GM19099 (cell line): Measurements from ENCODE around the gene ITGB2.

Experiments
- POLR2A ChIP-seq: IDR thresholded peaks from 3 replicates; pipeline ENCODE4 v1.6.1; 2011; ENCODE audit warnings: low read depth; ENCODE audit not compliant: insufficient read length; ENCODE audit errors: extremely low read depth

The ITGB2 gene

DNA sequence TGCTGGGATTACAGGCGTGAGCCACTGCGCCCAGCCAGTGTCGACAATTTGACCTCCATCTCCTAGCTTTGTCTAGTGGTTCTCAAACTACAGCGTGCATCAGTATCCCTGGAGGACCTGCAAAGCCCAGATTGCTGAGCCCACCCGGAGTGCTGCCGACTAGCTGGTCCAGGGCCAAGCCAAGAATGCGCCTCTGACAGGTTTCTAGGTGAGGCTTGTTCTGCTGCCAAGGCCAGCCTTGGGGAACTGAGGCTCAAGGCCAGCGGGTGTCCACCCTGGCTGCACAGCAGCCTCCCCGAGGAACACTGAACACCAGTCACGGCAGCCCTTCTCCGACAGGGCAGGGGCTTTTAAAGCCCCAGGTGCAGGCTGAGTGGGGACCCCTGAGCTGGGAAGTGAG, 37.4 kb downstream of the ITGB2 start:
- TF ChIP-seq POLR2A: no peak

DNA sequence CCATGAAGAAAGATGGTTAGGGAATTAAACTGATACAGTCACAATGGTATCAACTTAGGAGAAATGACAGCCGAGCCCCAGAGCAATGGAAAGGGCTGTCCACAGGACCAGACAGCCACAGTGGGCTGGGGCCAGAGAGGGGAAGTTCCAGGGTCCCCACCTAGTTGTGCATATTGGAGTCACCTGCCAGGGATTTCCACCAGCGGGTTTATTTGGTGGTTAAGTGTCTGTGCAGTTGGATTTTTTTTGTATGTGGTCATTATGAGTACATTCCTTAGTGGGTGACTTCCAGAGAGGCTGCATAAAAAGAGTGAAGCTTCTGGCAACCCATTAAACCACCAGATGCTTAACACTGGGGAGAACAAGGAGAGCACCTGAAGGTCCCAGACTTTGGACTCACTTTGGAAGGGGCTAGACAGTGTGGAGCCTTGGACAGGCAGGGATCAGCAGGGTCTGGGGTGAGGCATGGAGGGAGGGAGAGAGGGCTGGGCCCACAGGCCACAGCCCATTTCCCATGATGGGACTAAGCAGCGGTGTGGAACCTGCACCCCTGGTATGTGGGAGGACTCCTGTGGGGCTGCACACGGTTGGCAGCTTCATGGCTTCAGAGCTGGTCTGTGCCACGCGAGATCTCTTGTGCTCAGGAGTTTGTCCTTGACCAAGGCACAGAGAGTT, 39.4 kb downstream of the ITGB2 start:
- TF ChIP-seq POLR2A: peak; percentile 10

DNA sequence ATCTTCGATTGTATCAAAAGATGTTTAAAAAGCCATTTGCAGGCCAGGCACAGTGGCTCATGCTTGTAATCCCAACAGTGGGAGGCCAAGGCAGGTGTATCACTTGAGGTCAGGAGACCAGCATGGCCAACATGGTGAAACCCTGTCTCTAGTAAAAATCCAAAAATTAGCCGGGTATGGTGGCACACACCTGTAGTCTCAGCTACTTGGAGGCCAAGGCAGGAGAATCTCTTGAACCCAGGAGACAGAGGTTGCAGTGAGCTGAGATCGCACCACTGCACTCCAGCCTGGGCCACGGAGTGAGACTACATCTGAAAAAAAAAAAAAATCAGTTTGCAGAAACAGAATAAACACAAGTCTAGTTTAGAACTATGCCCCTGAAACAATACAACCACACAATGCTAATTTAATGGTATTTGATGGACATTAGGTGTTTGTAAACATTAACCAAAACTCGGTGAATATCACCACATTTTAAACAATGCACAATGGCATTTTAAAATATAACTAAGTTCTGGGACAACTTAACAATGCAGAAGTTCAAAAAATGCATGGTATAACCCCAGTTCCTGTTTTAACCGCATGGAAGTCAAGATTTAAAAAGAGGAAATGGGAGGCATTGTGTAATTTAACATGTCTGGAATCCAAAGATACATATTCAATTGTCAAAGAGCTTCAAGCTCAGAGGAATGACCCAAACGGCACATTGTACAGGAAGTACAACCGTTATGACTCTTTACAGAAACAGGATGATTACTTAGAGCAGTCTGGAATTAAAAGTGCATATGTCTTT, 40.1 kb downstream of the ITGB2 start:
- no peak for TF ChIP-seq POLR2A

DNA sequence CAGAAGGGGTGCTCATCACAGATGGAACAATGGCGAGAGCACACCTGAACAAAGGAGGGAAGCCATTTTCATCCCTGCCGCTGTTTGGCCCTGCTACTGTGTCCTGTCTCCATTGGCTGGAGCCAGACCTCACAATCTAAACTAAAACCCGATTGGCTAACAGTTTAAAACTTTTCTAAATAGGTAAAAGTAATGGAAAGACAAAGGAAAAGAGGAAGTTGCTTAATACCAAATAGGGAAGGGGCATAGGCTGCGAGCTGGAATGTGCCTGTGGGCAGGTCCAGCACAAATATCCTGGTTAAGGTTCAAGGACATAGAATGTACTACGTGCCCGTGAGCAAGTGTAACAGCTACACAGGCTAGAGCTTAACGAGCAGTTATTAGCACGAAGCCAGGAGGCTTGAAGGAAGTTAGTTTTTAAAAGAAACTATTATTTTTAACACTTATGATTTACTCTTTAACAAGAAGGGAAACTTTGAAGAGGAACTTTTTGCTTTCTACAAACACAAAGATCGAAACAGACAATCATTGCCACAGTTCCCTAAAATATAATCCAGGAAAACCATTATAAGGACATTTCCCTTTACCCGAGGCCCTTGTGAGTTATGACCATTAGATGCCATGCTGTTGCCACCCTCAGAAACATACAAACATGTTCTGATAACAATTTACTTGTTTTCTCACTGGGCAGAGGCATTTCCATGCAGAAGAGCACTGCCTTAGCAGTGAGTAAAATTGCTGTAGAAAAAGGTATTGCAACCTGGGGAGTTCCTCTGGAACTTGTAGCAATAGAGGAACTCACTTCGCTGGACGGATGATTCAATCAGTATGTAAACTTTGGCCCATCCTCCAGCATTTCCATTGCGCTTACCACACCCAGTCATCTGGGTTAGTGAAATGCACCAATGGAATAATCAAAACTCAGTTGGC, 42.4 kb downstream of the ITGB2 start:
- TF ChIP-seq POLR2A: no peak

DNA sequence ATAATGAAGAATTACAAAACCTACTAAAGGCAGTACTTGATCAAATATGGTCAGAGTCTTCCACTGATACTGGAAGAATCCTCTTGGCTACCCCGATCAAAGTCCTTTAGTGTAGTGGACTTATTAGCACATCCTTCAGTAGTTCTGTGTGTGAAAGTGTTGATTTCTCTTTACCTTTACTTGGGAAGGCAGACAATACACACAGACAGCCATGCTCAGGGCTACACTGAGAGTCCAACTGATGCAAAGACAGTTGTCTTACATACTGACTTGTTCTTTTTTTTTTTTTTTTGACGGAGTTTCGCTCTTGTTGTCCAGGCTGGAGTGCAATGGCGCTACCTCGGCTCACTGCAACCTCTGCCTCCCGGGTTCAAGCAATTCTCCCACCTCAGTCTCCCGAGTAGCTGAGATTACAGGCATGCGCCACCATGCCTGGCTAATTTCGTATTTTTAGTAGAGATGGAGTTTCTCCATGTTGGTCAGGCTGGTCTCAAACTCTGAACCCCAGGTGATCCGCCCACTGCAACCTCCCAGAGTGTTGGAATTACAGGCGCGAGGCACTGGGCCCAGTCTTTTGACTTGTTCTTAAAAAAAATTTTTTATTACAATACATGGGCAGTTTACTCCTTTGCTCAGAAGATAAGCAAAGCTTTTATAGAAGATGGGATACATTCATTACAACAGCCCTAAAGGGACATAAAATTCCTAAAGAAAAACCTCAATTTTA, 43.7 kb downstream of the ITGB2 start:
- TF ChIP-seq POLR2A: no peak

DNA sequence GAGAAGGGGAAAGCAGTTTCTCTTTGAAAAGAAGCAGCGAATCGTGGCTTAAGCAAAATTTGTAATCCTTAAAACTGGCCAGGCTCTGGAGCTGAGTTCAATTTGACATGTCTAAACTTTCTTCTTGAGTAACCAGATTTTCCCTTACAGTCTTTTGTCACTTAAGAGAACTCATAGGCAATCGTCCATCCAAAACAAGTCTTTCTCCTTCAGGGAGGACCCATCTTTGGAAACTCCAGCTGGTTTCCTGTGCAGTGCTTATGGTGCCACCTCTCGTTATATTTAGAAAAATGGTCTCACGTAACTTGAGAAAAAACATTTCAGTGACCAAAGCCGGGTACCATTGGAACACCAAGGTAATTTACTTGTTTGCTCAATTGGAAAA, 45.4 kb downstream of the ITGB2 start:
- no peak for TF ChIP-seq POLR2A

DNA sequence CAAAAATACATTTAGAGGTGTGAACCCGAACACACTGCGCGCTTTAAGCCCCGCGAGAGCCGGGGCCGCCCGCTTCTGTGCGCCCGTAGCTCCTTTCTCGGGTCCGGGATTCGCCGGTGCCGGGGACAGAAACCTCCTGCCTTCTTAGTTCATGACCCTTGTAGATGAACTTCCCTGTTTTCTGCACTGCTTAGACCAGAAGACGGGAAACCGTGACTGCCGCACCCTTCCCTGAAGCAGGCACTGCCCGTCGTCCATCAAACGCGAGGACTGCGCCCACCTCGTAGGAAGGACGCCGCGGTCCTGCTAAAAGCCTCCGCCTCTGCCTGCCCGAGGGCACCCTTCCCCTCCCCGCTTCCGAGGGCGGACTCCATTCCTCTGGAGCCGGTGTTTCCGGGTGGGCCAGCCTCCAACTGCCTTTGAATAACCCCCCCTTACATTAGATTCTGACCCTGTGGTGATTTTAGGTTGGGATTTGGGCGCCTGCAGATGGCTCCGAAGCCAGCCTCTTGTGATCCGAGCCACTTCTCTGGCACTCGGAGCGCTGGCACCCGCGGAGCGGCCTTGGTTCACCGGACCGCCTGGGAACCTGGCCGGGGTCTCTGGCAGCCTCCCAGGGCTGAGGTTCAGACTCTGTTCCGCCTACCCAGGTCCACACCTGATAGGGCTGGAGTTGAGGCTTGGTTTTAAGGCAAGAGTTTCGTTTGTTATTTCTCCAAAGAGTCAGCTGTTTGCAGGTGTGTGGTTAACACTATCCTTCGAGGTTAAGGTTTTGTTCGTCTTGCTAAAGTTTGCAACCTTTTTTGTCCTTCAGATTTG, 46.0 kb downstream of the ITGB2 start:
- TF ChIP-seq POLR2A: peak; percentile 55

DNA sequence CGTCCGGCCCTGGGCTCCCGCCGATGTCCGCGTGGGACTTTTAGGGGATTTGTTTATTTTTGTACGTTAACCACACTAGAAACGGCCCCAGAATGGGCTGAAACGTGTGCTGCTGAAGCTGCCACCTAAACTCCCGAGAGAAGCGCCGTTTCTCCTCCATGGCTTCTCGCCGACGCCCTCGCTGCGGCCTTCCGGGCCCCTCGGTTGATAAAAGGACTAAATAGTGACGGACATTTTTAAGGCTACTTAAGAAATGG, 46.5 kb downstream of the ITGB2 start:
- no peak for TF ChIP-seq POLR2A

DNA sequence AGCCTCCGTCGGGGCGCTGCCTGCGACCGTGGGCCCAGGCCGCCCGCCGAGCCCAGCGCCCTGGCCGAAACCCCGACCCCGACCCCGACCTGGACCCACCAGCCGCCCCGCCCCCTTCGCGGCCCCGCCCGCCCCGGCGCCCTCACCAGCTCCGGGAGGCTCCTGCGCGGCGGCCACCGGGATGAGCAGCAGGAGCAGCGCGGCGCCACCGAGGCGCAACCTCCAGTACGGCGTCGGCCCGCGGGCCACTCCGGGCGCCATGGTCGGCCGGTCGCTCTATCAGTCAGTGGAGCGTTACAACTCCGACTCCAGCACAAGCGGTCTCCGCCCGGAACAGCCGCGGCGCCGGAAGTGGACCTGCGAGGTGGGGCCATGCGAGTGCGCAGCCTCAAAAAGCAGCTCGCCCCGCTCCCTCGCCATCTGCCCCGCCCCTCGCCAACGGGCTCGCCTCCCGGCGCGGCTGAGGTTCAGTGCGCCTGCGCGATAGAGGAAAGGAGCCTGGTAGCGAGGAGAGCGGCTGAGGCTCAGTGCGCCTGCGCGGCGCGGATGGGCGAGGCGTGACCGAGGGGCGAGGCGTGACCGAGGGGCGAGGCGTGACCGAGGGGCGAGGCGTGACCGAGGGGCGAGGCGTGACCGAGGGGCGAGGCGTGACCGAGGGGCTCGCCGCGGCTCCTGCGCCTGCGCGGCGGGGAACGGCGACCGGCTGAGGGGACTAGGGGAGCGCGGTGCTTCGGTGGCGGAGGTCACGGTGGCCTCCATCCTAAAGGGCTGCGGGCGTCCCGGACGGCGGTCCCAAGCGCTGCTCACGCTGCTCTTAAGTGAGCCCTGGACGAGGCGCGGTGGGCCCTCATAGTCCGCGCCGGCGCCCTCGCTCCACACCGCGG, 47.1 kb downstream of the ITGB2 start, which contains the start of gene PTTG1IP:
TSS of gene PTTG1IP (minus strand) at position 335 of the 884 bp plus-strand sequence. CDS start at position 261, 74 bp downstream.
- TF ChIP-seq POLR2A: peak; percentile 71

DNA sequence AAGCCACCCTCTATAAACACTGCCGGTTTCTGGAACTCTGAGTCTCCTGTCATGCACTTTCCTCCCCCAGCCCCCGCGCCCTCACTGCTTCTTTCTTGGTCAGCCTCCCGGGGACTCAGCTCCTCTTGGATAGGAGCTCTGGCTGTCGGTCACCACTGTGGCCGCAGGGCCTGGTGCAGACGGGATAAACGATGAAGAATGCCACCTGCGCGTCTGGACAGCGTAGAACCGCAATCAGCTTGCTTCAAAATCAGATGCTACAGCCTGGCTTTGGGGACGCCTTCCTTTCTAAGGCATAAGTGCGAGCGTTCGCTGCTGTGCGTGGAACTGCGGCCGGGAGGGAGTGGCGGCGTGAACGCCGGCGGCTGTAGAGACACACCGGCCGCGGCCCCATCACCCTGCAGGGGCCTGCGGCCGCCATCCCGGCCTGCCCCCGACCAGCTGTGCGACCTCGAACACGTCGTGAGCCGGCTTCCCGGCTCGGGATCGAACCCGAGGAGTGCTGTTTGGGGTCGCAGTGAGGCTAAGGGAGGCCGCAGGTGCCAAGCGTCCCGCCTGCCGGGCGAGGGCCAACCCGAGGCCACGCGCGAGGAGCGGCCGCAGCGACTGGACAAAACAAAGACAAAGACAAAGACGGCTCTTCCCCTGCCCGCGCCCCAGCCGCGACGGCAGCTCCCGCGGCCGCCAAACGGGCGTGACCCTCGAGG, 47.9 kb downstream of the ITGB2 start:
- TF ChIP-seq POLR2A: no peak

DNA sequence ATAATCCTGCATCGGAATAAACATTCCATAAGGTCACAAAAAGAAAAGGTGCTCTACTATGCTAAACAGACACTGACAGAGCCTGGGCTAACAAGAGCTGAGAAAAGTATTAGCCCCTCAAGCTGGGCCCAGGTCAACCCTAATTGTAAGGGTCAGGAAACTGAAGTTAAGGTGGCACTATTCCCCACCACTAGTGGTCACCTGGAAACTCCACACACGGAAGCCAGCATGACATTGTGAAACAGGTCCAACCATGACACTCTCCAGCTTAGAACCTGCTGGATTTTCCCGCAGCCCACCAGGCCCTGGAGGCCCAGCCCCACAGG, 48.4 kb downstream of the ITGB2 start:
- no peak for TF ChIP-seq POLR2A

DNA sequence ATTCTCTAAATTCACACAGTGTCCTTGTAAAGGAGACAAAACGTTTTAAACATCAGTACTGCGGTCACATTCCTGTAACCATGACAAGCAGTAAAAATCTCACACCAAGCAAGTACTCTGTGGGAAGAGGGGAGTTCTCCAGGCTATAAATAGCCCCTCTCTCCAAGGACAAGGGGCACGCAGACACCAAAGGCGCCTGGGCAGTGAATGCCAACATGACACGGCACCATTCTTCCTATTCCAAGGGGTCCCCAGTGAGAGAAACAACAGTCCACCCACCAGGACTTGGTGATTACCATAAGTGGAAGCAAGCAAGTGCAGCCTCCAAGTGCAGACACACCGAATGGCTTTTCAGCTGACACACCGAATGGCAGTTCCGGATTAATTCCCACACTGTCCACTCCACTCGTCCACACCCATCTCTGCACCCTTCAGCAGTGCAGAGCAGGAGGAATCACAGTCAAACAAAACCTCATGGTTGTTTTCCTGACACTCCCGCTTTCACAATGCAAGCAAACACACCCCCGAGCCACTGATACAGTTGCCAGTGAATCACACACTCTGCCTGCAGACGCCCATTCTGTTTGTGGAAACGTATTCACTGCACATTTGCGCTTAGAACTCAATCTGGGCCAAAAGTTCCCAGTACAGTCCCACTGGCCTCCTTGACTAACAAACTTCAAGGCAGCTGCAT, 49.0 kb downstream of the ITGB2 start:
- no peak for TF ChIP-seq POLR2A
